Kidney capillary endothelial cell (primary cell): ENCODE data around the gene HBM.
"Not testable (repeated sequence)": the region's sequence is repeated elsewhere in the genome, so short reads cannot be mapped to it uniquely, and the experiment has no call there.

Experiments used
- DNase-seq: peaks from one replicate; pipeline ENCODE4 v3.0.0-alpha.2; 2018; ENCODE audit warnings: low spot score

The HBM gene

GRCh38 chr16:146646-147045 lies 19.1 kb upstream of the HBM start:
- no peak for DNase-seq

- DNase-seq, result no peak
Observed at GRCh38 chr16:149024-149660, 16.6 kb upstream of the HBM start.

GRCh38 chr16:152141-153128 lies 13.3 kb upstream of the HBM start, which contains the start of gene HBZ:
Gene HBZ (plus strand): TSS chr16:152644. CDS start chr16:152910, 266 bp downstream.
- DNase-seq, result no peak

GRCh38 chr16:153129-153521 lies 12.7 kb upstream of the HBM start:
- not testable (repeated sequence) for DNase-seq

GRCh38 chr16:153550-154216 lies 12.1 kb upstream of the HBM start:
- not testable (repeated sequence) for DNase-seq

GRCh38 chr16:154217-155030 lies 11.4 kb upstream of the HBM start:
- no peak for DNase-seq

- no peak for DNase-seq
Observed at GRCh38 chr16:155031-155398, 10.8 kb upstream of the HBM start.

- DNase-seq, result no peak
Observed at GRCh38 chr16:159136-159849, 6.5 kb upstream of the HBM start.

GRCh38 chr16:160242-160641 lies 5.5 kb upstream of the HBM start:
- not testable (repeated sequence) for DNase-seq

GRCh38 chr16:160691-161190 lies 5.0 kb upstream of the HBM start:
- DNase-seq, result no peak

GRCh38 chr16:162271-162991 lies 3.3 kb upstream of the HBM start:
- DNase-seq, result no peak

GRCh38 chr16:163139-163538 lies 2.6 kb upstream of the HBM start:
- DNase-seq, result not testable (repeated sequence)

- DNase-seq, result not testable (repeated sequence)
Observed at GRCh38 chr16:163696-164095, 2.1 kb upstream of the HBM start.

- not testable (repeated sequence) for DNase-seq
Observed at GRCh38 chr16:164134-164823, 1.5 kb upstream of the HBM start.

GRCh38 chr16:164827-165538 lies 795 bp upstream of the HBM start:
- no peak for DNase-seq

- DNase-seq, result no peak
Observed at GRCh38 chr16:166375-167121, 770 bp downstream of the HBM start.

GRCh38 chr16:167122-167690 lies 1.4 kb downstream of the HBM start:
- no peak for DNase-seq

GRCh38 chr16:168424-168823 lies 2.6 kb downstream of the HBM start:
- DNase-seq, result no peak
